Kidney glomerular epithelial cell (primary cell): ENCODE results near the gene CCL13.
"Not testable (repeated sequence)": the region's sequence is repeated elsewhere in the genome, so short reads cannot be mapped to it uniquely, and the experiment has no call there.

Experiments used
- DNase-seq: peaks from one replicate; lab custom pipeline; 2025; lab: John Stamatoyannopoulos, UW

The CCL13 gene

DNA sequence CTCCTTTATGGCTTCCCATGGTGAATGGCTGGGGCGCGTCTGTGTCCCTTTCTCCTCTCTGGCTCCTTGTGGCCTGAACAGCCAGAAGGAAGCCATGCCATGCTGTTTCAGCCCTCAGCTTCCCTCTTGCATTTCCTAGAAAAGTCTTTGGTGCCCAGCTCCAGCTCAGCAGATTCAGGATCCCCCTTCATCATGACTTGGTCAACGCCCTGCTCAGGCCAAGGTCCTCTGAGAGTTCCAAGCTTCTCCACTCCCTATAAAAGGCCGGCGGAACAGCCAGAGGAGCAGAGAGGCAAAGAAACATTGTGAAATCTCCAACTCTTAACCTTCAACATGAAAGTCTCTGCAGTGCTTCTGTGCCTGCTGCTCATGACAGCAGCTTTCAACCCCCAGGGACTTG, at the start of gene CCL13:
CCL13 (plus strand) TSS at position 287 of the 400 bp plus-strand sequence; CDS start at position 334, 47 bp downstream.
- DNase-seq: no peak

DNA sequence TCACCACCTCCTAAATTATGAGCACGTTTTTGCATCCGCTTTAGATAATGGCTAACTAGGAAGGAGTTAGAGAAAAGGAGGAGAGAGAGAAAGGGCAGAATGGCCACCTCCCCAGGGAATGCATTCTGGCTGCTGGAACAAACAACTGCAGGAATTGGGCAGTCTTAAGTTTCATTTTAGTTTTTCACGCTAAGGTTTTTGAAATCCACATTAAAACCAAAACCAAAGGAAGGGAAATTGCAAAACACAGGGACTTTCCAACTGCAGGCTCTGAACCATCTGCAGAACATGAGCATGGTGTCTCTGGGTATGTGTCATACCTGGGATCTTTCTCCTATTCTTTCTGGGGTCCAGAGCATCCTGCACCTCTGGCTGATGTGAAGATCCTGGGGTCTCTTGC, 49.2 kb upstream of the CCL13 start:
- no peak for DNase-seq

DNA sequence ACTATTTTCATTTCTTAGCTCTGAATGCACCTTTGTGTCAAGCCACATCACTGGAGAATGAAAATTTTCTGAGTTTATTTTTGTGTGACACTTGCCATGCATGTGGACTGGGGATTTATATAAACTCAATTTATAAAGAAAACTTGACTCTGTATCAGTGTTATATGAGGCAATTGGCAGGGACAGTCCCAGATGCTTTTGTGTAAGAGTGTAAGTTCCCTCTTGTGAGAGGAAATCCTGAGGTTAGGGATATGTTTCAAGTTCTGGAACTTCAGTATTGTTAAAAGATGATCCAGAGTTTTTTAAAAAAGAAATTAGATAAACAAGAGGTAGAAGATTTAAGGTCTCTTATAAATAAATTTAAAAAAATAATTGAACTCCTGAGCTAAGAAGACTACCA, 47.9 kb upstream of the CCL13 start:
- DNase-seq: no peak

DNA sequence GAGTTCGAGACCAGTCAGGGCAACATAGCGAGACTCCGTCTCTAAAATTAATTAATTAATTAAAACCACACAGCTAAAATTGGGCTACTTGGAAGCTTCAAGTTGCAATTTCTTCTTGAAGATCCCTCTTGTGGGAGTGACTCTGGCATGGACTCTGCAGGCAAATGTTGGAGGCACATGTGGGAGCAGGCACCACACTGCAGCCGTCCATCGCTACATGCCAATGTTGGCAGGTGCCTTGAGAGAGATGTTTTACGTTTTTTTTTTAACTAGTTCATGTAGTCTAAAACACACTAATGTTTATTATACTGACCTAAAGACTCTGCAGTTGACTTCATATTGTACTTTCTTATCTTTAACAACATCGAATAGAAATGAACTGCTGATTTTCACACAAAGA, 45.0 kb upstream of the CCL13 start:
- no peak for DNase-seq

DNA sequence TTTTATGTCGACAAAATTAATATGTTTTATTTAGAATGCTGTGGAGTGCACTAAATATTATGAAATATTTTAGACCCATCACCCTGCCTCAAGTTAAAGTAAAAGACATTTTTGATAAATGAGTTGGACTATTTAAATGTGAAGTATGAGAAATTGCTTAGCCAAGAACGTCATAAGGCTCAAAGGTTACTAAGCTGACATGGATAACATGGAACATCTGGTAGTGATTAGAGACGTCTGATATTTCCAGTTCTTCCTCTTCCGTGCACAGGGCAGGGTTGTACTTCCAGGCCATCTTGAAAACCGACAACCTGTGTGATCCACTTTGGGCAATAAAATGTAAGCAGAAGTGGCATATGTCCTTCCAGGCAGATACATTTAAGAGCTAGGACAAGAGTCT, 44.2 kb upstream of the CCL13 start:
- DNase-seq: no peak

DNA sequence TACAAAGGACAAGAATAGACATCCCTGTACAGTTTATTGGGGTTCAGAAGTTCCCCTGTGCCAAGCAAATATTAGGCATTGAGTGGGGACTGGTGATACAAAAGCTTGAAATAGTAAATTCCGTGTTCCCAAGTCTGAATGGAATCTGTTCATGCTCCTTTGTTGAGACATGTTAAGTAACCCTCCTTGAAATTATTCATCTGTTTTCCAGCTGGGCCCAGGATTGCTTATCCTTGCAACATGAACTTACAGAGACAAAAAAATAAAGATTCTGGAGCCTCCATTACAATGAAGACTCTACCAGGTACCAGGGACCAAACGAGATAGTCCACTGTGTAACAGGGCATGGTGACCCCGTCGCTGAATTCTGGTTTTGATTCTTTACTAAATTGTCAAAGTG, 43.1 kb upstream of the CCL13 start:
- DNase-seq: no peak

DNA sequence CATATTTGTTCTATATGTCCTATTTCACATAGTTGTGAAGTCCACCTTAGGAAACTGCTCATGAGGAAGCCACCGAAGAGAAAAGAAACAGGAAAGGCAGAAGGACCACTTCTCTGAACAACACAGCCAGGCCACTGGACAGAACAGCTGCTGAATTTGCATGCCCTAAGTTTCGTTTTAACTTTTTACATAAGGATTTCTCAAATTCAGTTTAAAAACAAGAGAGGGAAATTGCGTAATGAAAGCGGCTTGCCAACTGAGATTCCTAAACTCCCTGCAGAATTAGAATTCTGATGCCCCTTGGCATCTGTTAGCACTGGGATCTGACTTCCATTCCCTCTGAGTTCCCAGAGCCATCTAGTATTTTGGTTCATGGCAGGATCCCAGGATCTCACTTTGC, 42.0 kb upstream of the CCL13 start:
- DNase-seq: no peak

DNA sequence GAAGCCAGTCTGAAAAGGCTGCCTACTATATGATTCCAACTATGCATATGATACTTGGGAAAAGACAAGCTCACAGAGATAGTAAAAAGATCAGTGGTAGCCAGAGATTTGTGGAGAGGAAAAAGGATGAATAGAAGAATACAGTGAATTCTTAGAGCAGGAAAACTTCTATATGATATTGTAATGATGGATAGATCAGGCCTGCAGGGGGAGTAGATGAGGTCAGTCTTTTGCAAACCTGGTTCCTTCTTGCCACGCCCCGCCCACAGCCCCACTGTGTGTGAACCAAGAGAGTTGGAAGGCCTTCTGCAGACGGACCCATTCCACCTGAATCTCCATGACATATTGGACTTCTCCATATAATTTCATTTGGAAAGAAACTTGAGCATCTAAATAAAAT, 37.8 kb upstream of the CCL13 start:
- DNase-seq: no peak

DNA sequence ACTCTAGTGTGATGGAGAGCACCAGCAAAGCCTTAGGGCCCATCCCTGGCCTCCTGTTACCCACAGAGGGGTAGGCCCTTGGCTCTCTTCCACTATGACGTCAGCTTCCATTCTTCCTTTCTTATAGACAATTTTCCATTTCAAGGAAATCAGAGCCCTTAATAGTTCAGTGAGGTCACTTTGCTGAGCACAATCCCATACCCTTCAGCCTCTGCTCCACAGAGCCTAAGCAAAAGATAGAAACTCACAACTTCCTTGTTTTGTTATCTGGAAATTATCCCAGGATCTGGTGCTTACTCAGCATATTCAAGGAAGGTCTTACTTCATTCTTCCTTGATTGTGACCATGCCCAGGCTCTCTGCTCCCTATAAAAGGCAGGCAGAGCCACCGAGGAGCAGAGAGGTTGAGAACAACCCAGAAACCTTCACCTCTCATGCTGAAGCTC, 37.2 kb upstream of the CCL13 start, which contains the start of gene CCL8:
CCL8 (plus strand) TSS at position 397 of the 445 bp plus-strand sequence. CDS start 67 bp downstream, outside the sequence.
- DNase-seq: no peak

DNA sequence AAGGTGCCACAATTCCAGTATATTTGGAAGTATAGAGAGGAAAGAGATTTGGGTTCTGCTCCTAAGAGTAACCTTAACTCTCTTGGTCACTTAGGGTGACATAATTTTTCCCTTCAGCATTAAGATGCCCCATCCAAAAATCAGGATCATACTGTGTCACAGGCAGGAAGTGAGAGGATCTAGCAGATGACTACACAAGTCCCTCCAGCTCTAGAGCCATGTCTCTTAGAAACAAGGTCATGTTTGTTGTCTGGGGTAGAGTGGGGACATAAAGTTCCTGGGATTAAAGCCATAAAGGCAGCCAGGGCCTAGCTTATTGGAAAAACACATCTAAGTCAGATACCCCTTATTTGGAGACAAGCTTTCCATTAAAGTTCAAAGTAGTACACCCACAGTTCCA, 34.3 kb upstream of the CCL13 start:
- DNase-seq: no peak

DNA sequence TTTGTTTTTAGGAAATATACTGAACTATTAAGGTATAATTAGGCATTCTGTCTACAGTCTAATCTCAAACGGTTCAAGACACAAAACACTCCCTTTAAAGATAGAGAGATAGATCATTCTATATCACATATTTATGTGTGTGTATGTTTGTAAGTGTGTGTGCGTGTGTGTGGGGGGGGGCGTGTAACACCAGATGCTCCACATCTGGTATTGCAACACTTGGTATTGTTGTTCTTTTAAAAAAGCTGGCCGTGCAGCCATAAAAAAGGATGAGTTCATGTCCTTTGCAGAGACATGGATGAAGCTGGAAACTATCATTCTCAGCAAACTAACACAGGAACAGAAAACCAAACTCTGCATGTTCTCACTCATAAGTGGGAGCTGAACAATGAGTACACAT, 28.7 kb upstream of the CCL13 start:
- DNase-seq: not testable (repeated sequence)

DNA sequence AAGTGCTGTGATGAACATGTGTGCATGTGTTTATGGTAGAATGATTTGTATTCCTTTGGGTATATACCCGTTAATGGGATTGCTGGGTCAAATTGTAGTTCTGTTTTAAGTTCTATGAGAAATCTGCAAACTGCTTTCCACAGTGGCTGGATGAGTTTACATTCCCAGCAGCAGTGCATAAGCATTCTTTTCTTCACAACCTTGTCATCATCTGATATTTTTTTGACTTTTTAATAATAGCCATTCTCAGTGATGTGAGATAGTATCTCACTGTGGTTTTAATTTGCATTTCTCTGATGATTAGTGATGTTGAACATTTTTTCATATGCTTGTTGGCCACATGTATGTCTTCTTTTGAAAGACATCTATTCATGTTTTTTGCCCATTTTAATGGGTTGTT, 18.6 kb upstream of the CCL13 start:
- no peak for DNase-seq

DNA sequence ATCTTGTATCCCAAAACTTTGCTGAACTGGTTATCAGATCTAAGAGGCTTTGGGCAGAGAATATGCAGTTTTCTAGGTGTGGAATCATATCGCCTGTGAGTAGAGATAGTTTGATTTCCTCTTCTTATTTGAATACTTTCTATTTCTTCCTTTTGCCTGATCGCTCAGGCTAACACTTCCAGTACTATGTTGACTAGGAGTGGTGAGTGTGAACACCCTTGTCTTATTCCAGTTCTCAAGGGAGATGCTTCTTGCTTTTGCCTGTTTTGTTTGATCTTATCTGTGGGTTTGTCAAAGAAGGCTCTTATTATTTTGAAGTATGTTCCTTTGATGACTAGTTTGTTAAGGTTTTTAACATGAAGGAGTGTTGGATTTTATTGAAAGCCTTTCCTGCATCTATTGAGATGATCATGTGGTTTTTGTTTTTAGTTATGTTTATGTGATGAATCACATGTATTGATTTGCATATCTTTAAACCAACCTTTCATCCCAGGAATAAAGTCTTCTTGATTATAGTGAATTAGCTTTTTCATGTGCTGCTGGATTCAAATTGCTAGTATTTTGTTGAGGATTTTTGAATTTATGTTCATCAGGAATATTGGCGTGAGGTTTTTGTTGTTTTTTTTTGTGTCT, 17.0 kb upstream of the CCL13 start:
- DNase-seq: no peak

DNA sequence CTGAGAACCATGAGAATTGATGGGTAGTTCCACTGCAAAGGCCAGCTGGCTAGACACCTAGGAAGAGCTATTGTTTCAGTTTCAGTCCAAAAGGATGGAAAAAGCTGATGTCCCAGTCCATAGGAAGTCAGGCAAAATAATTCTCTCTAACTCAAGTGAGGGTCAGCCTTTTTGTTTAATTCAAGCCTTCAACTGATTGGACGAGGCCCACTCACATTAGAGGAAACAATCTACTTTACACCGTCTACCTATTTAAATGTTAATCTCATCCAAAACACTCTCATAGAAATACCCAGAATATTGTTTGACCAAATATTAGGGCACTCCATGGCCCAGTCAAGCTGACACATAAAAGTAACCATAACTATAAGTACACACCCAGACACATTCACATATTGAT, 14.4 kb upstream of the CCL13 start:
- no peak for DNase-seq

DNA sequence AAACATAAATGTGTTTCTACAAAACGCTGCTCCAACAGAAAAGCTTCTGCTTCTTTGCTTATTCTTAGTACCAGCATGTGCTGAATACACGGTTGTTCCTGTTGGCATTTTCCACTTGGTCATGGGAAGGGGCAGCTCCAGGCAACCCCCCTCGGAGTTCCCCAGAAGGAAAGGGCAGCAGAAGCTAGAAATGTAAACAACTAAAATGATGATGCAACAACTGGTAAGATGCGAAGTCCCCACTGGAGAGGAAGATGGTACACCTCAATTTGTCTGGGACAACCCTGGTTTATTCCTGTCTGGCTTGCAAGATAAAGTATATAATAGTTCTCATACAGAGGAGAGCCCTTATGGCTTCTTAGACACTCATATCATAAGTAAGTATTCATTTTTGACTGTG, 9.2 kb upstream of the CCL13 start:
- no peak for DNase-seq

DNA sequence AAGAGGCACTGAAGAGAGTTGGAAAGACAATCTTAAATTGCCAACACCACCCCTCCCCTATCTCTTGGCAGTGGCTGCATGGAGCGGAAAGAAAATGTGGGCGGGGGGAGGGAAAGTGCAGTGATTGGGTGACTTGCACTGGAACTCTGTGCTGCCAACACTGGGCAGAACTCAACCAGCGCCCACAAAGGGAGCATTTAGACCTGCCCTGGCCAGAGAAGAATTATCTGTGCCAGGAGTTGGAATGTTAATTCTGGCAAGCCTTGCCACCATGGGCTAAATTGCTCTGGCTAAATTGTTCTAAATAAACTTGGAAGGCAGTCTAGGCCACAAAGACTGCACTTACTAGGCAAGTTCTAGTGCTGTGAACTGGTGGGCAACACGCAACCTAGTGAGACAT, 6.5 kb upstream of the CCL13 start:
- no peak for DNase-seq

DNA sequence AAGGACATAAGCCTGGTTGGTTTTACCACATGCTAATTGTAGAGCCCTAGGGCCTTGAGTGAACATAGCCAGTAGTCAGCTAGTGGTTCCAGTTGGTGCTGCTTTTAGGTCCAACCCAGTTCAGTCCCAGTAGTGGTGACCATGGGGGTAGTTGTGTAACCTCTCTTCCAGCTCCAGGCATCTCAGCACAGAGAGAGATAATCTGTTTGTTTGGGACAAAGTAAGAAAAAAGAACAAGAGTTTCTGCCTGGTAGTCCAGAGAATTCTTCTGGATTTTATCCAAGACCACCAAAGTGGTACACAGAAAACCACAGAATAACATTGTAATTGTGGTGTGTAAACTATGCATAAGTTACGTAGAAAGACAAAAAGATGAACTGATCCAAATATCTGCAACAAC, 5.2 kb upstream of the CCL13 start:
- DNase-seq: no peak

DNA sequence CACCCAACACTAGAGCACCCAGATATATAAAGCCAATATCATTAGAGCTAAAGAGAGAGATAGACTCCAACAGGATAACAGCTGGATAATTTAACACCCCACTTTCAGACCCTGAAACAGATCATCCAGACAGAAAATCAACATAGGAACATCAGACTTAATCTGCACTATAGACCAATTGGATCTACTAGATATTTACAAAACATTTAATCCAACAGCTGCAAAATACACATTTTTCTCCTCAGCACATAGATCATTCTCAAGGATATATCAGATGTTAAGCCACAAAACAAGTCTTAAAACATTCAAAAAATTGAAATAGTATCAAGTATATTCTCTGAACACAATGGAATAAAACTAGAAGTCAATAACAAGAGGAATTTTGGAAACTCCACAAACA, 4.1 kb upstream of the CCL13 start:
- no peak for DNase-seq

DNA sequence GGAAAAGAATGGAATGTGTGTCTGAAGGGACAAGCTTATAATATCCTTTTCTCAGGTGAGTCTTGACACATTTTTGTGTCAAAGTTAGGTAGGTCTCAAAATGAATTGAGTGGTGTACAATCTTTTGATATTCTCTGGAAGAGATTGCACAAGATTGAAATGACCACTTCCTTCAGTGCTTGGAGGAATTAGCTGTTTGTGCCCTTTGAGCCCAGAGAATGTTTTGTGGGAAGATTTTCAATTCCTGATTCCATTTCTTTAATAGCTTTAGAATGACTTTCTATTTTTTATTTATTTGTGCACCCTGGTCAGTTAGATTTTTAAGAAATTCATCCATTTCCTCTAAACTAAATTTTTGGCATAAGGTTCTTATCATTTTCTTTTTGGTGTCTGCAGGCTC, 1.6 kb upstream of the CCL13 start:
- DNase-seq: no peak

DNA sequence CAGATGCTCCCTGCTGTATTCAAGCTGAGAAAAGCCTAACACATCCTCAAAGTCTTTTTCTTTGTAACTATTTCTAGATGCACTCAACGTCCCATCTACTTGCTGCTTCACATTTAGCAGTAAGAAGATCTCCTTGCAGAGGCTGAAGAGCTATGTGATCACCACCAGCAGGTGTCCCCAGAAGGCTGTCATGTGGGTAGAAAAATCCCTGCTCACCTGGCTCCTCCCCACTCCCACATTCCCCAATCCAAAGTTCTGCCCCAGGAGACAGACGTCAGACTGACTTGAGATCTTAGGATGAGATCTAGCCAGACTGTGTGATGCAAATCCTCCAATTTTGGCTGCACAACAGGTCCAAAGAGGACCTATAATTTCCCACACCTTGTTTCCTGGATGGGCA, 1.1 kb downstream of the CCL13 start:
- DNase-seq: no peak

DNA sequence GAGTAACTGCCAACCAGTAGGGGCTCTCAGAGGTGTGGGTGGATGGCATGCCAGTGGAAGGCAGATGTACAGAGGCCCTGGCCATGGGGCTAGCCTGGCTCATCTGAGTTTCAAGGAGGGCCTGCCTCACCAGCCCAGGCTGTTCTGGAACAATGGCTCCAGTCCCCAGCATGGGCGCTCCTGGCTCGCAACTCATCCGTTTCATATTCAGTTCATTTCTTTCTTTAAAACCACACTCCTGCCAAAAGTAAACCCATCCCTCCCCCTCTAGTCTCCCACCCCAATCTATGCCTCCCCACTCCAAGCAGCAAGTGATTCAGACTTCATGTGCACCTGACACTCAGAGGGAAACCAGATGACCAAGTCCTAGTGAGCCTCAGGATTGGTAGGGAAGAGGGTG, 2.4 kb downstream of the CCL13 start:
- no peak for DNase-seq

DNA sequence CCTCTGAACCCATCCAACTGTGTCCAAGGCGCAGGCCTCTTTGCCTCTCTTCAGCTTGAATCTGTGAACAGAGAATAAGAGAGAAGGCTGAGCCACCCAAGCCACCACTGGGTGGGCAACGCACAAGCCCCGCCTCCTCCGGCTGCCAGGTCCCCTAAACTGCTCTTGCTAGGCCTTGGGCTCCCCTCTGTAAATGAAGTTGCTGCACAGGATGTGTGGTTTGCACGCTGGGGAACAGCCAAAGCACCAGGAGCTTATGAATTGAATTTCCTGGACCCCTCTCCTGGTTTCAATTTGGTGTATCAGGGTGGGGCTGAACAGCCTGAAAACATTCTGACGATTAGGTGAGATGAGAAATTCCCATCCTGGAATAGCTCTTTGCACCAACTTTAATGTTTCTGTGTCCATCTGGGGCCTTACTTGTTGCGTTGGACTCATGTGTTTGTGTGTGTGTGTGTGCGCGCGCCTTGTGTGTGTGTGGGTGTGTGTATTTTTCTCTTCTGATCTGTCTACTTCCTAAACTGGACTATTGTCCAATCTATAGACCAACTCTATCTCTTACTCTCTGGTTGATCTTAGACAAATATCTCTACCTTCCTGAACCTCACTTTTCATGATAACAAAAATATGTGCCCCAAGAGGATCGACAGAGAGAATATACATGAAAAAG, 4.5 kb downstream of the CCL13 start:
- no peak for DNase-seq

DNA sequence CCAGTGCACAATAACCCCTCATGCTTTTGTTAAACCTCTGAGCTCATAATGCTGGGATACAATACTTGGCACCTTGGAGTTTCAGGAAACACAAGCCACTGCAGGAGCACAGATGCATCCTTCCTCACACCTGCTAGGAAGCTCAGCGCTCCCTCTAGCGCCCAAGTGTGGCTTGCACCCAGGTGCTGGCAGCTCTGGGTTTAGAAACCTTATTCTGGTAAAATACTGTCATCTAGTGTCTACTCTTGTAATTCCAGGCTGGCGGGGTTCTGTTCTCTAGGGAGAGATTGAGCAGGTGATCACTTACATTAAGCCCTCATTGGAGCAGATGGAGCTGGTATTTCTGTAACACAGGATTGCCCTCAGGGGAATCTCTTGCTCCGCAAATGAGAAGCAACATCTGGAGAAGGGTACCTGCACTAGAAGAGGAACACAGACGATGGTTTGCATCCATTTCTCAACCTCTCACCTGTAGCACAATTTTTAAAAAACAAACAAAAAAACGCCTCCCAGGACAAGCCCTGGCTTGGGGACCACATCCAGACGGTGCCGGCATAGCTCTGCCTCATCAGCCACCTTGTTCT, 5.3 kb downstream of the CCL13 start:
- DNase-seq: peak; percentile 82
